PFSK-1 (cell line): ENCODE results near the gene RAP2C.

ENCODE experiments used
- POLR2AphosphoS5 ChIP-seq: IDR thresholded peaks from 2 replicates; pipeline ENCODE4 v1.6.1; 2012; ENCODE audit warnings: low read depth, mild to moderate bottlenecking, control low read depth, low read length, moderate library complexity
- TF ChIP-seq, protein P1 (sequence below), 2 experiments: IDR thresholded peaks; 2 replicates each; pipeline versions ENCODE4 v1.6.1 to v1.8.0; 2011 to 2012; ENCODE audit warnings: low read depth in 2 of 2, low read length in 2 of 2, control low read depth in 1 of 2, inconsistent platforms in 1 of 2, mild to moderate bottlenecking in 1 of 2, moderate library complexity in 1 of 2; ENCODE audit not compliant: insufficient read depth in 1 of 2

DNA sequence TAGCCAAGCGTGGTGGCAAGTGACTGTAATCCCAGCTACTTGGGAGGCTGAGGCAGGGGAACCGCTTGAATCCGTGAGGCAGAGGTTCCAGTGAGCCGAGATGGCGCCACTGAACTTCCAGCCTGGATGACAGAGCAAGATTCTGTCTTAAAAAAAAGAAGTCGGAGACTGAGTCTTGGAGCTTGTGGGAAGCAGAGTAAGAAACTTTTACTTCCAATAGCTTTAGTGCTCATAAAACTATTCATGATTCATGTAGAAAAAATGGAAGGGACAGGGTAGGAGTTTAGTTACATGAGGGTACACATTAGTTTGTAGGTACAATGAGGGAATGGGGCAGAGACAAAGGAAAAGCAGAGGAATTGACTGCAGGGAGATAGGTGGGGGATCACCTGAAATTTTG lies 19.3 kb downstream of the RAP2C start:
- TF ChIP-seq, protein P1, sequence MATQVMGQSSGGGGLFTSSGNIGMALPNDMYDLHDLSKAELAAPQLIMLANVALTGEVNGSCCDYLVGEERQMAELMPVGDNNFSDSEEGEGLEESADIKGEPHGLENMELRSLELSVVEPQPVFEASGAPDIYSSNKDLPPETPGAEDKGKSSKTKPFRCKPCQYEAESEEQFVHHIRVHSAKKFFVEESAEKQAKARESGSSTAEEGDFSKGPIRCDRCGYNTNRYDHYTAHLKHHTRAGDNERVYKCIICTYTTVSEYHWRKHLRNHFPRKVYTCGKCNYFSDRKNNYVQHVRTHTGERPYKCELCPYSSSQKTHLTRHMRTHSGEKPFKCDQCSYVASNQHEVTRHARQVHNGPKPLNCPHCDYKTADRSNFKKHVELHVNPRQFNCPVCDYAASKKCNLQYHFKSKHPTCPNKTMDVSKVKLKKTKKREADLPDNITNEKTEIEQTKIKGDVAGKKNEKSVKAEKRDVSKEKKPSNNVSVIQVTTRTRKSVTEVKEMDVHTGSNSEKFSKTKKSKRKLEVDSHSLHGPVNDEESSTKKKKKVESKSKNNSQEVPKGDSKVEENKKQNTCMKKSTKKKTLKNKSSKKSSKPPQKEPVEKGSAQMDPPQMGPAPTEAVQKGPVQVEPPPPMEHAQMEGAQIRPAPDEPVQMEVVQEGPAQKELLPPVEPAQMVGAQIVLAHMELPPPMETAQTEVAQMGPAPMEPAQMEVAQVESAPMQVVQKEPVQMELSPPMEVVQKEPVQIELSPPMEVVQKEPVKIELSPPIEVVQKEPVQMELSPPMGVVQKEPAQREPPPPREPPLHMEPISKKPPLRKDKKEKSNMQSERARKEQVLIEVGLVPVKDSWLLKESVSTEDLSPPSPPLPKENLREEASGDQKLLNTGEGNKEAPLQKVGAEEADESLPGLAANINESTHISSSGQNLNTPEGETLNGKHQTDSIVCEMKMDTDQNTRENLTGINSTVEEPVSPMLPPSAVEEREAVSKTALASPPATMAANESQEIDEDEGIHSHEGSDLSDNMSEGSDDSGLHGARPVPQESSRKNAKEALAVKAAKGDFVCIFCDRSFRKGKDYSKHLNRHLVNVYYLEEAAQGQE (IDR thresholded peaks at IDR 0.05; ENCODE audit: insufficient read depth in 1 of 2, low read depth in 2 of 2, low read length in 2 of 2), result no peak
- TF ChIP-seq POLR2AphosphoS5, result no peak
